ENCODE results near the gene GALNT4. TPM values are rescaled to one million over a fixed set of nuclear protein-coding genes. Genes with fewer than 3 reads are reported as not detected.
A peak's percentile ranks its signal among the peaks of the same experiment; 100 is the strongest.

Gene GALNT4
- total and polyA plus RNA-seq, 8 donors, result 2.6 to 15.8 (median 5.2) TPM

GRCh38 chr12:89507015-89507824, 17.4 kb downstream of the GALNT4 start:
- Histone ChIP-seq H3K27ac (peak overlapping the region in 3 of 4 donors; percentile 24 to 71 (median 34)), H3K27me3 (no peaks in the 10 kb centered on the region), H3K4me3 (no peak overlapping the region), H3K9me3 (no peaks in the 10 kb centered on the region), H3K36me3 (no peaks in the 10 kb centered on the region), H3K4me1 (peaks cover 0 to 10% (median 3%) of the 10 kb centered on the region in 3 donors)
- intact Hi-C loops (cut with DNase I), result no loop called here
- peak; percentile 68 to 89 (median 84) for ATAC-seq
- 47 to 49% methylated on average over 9 of the region's 9 CpGs for WGBS, 2 donors
- no peak for TF ChIP-seq CTCF (IDR thresholded peaks at IDR 0.05)
- FAIRE-seq, result peak; percentile 76
- peak in 4 of 6 donors; percentile 30 to 38 (median 34) for DNase-seq

GRCh38 chr12:89506050-89506449, 18.5 kb downstream of the GALNT4 start:
- H3K4me3 ChIP-seq, result no peak overlapping the region
- no peaks in the 10 kb centered on the region for H3K9me3 ChIP-seq
- no peaks in the 10 kb centered on the region for H3K27me3 ChIP-seq
- TF ChIP-seq CTCF (IDR thresholded peaks at IDR 0.05), result no peak
- no peak for ATAC-seq
- intact Hi-C loops (cut with DNase I), result no loop called here
- peak overlapping the region in 3 of 4 donors; percentile 24 to 71 (median 34) for H3K27ac ChIP-seq
- WGBS, 2 donors, result 0 to 69% methylated on average over 1 of the region's 1 CpG
- DNase-seq, result no peak
- no peak for FAIRE-seq
- no peaks in the 10 kb centered on the region for H3K36me3 ChIP-seq
- H3K4me1 ChIP-seq, result peaks cover 0 to 10% (median 3%) of the 10 kb centered on the region in 3 donors

GRCh38 chr12:89504560-89505346, 19.8 kb downstream of the GALNT4 start:
- Histone ChIP-seq H3K27me3 (no peaks in the 10 kb centered on the region), H3K4me3 (no peak overlapping the region), H3K27ac (no peak overlapping the region), H3K9me3 (no peaks in the 10 kb centered on the region), H3K4me1 (peaks cover 0 to 10% (median 3%) of the 10 kb centered on the region in 3 donors), H3K36me3 (no peaks in the 10 kb centered on the region)
- intact Hi-C loops (cut with DNase I), result no loop called here
- no peak for TF ChIP-seq CTCF (IDR thresholded peaks at IDR 0.05)
- DNase-seq (no peak), FAIRE-seq (no peak), ATAC-seq (no peak)
- WGBS, 2 donors, result 86 to 93% methylated on average over 6 of the region's 6 CpGs

GRCh38 chr12:89501793-89502192, 22.8 kb downstream of the GALNT4 start:
- DNase-seq (no peak), ATAC-seq (no peak), FAIRE-seq (no peak)
- Histone ChIP-seq H3K4me1 (peaks cover 0 to under 1% (median 0%) of the 10 kb centered on the region in 3 donors), H3K4me3 (no peak overlapping the region), H3K9me3 (no peaks in the 10 kb centered on the region), H3K36me3 (no peaks in the 10 kb centered on the region), H3K27ac (no peak overlapping the region), H3K27me3 (no peaks in the 10 kb centered on the region)
- TF ChIP-seq CTCF (IDR thresholded peaks at IDR 0.05), result no peak
- intact Hi-C loops (cut with DNase I), result no loop called here

Measured in pancreas (tissue), 10 donors.